Measurements from ENCODE around the gene RPS6KB1.

RPS6KB1 gene

GRCh38 chr17:59874376-59874775 is 18.5 kb upstream of the RPS6KB1 start:
- H3K4me2 ChIP-seq: no peak overlapping the region

GRCh38 chr17:59876107-59876506 is 16.8 kb upstream of the RPS6KB1 start:
- TF ChIP-seq CTCF (conservative IDR thresholded peaks at IDR 0.05; ENCODE audit: low read depth, low read length): no peak
- H3K4me2 ChIP-seq: no peak overlapping the region
- no peaks in the 10 kb centered on the region for H3K79me2 ChIP-seq (ENCODE audit: insufficient read depth, low read depth)
- no peak overlapping the region for H3K9ac ChIP-seq
- H3K27ac ChIP-seq: no peak overlapping the region
- H3K36me3 ChIP-seq (ENCODE audit: insufficient read depth): no peaks in the 10 kb centered on the region
- no peaks in the 10 kb centered on the region for H3K4me1 ChIP-seq (ENCODE audit: low read depth, poor library complexity, severe bottlenecking)
- no peak overlapping the region for H3K4me3 ChIP-seq (IDR thresholded peaks at IDR 0.05; ENCODE audit: insufficient read depth, low read depth, low read length)
- no peak overlapping the region for H2AFZ ChIP-seq (ENCODE audit: low read depth)
- H3K27me3 ChIP-seq (ENCODE audit: insufficient read depth, low read depth): no peaks in the 10 kb centered on the region
- no peaks in the 10 kb centered on the region for H4K20me1 ChIP-seq (ENCODE audit: insufficient read depth)

More at GRCh38 chr17:59874376-59874775, 18.5 kb upstream of the RPS6KB1 start:
- no peaks in the 10 kb centered on the region for H3K79me2 ChIP-seq (ENCODE audit: insufficient read depth, low read depth)
- H3K36me3 ChIP-seq (ENCODE audit: insufficient read depth): no peaks in the 10 kb centered on the region
- H3K4me1 ChIP-seq (ENCODE audit: low read depth, poor library complexity, severe bottlenecking): no peaks in the 10 kb centered on the region
- no peak for TF ChIP-seq CTCF (conservative IDR thresholded peaks at IDR 0.05; ENCODE audit: low read depth, low read length)
- H3K9ac ChIP-seq: no peak overlapping the region
- no peaks in the 10 kb centered on the region for H4K20me1 ChIP-seq (ENCODE audit: insufficient read depth)
- no peaks in the 10 kb centered on the region for H3K27me3 ChIP-seq (ENCODE audit: insufficient read depth, low read depth)
- H3K27ac ChIP-seq: no peak overlapping the region
- H3K4me3 ChIP-seq (IDR thresholded peaks at IDR 0.05; ENCODE audit: insufficient read depth, low read depth, low read length): no peak overlapping the region
- H2AFZ ChIP-seq (ENCODE audit: low read depth): no peak overlapping the region

- Histone ChIP-seq H3K36me3 (ENCODE audit: insufficient read depth) (no peaks in the 10 kb centered on the region), H3K4me2 (no peak overlapping the region), H3K4me3 (IDR thresholded peaks at IDR 0.05; ENCODE audit: insufficient read depth, low read depth, low read length) (no peak overlapping the region), H2AFZ (ENCODE audit: low read depth) (no peak overlapping the region), H4K20me1 (ENCODE audit: insufficient read depth) (no peaks in the 10 kb centered on the region), H3K79me2 (ENCODE audit: insufficient read depth, low read depth) (no peaks in the 10 kb centered on the region), H3K27me3 (ENCODE audit: insufficient read depth, low read depth) (no peaks in the 10 kb centered on the region), H3K9ac (no peak overlapping the region), H3K27ac (no peak overlapping the region), H3K4me1 (ENCODE audit: low read depth, poor library complexity, severe bottlenecking) (no peaks in the 10 kb centered on the region)
- TF ChIP-seq CTCF (conservative IDR thresholded peaks at IDR 0.05; ENCODE audit: low read depth, low read length): no peak
Observed at GRCh38 chr17:59877965-59878364, 15.0 kb upstream of the RPS6KB1 start.

GRCh38 chr17:59878624-59879023 is 14.3 kb upstream of the RPS6KB1 start:
- Histone ChIP-seq H3K27ac (no peak overlapping the region), H4K20me1 (ENCODE audit: insufficient read depth) (no peaks in the 10 kb centered on the region), H3K4me2 (no peak overlapping the region), H3K4me3 (IDR thresholded peaks at IDR 0.05; ENCODE audit: insufficient read depth, low read depth, low read length) (no peak overlapping the region), H3K79me2 (ENCODE audit: insufficient read depth, low read depth) (no peaks in the 10 kb centered on the region), H3K36me3 (ENCODE audit: insufficient read depth) (no peaks in the 10 kb centered on the region), H2AFZ (ENCODE audit: low read depth) (no peak overlapping the region), H3K9ac (no peak overlapping the region), H3K4me1 (ENCODE audit: low read depth, poor library complexity, severe bottlenecking) (no peaks in the 10 kb centered on the region), H3K27me3 (ENCODE audit: insufficient read depth, low read depth) (no peaks in the 10 kb centered on the region)
- TF ChIP-seq CTCF (conservative IDR thresholded peaks at IDR 0.05; ENCODE audit: low read depth, low read length): no peak

Data from KMS-11 (cell line).